Esophagus muscularis mucosa (tissue), 3 donors: Measurements from ENCODE around the gene TMEM126B.

ENCODE experiments used
- POLR2A ChIP-seq: fragments of 450-650 bp; IDR thresholded peaks from one replicate; pipeline ENCODE4 v1.6.1; 2017; ENCODE audit warnings: antibody characterized with exemption, moderate library complexity, mild to moderate bottlenecking, low read depth
- TF ChIP-seq, protein P1 (sequence below), 3 experiments: fragments of 200-600 bp in 2 of 3; fragments of 450-650 bp in 1 of 3; sonication (generic) in 2 of 3; IDR thresholded peaks; one replicate each; pipeline ENCODE4 v1.5.1; 2017 to 2019; ENCODE audit warnings: antibody characterized with exemption in 3 of 3, mild to moderate bottlenecking in 2 of 3, moderate library complexity in 1 of 3

- TF ChIP-seq, protein P1, sequence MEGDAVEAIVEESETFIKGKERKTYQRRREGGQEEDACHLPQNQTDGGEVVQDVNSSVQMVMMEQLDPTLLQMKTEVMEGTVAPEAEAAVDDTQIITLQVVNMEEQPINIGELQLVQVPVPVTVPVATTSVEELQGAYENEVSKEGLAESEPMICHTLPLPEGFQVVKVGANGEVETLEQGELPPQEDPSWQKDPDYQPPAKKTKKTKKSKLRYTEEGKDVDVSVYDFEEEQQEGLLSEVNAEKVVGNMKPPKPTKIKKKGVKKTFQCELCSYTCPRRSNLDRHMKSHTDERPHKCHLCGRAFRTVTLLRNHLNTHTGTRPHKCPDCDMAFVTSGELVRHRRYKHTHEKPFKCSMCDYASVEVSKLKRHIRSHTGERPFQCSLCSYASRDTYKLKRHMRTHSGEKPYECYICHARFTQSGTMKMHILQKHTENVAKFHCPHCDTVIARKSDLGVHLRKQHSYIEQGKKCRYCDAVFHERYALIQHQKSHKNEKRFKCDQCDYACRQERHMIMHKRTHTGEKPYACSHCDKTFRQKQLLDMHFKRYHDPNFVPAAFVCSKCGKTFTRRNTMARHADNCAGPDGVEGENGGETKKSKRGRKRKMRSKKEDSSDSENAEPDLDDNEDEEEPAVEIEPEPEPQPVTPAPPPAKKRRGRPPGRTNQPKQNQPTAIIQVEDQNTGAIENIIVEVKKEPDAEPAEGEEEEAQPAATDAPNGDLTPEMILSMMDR (IDR thresholded peaks at IDR 0.05), result no peak
- no peak for TF ChIP-seq POLR2A
Measured at GRCh38 chr11:85602526-85603213, 25.7 kb upstream of the TMEM126B start.
